Measurements from ENCODE around the gene SLC10A2.

SLC10A2 gene

GRCh38 chr13:103022336-103022735 lies 43.9 kb downstream of the SLC10A2 start:
- Histone ChIP-seq H3K27me3 (replicated peaks; ENCODE audit: control insufficient read depth, insufficient read depth, low read length, poor library complexity, severe bottlenecking) (no peaks in the 10 kb centered on the region), H3K4me3 (ENCODE audit: insufficient read depth, low read depth, low read length, poor library complexity, severe bottlenecking) (no peak overlapping the region), H3K4me1 (ENCODE audit: control insufficient read depth, insufficient read depth, low read length, poor library complexity, severe bottlenecking) (no peaks in the 10 kb centered on the region), H3K27ac (ENCODE audit: insufficient read depth, low read length, poor library complexity, severe bottlenecking) (no peak overlapping the region), H3K36me3 (ENCODE audit: control insufficient read depth, insufficient read depth, low read length) (no peaks in the 10 kb centered on the region), H3K9me3 (ENCODE audit: control insufficient read depth, low read length) (no peaks in the 10 kb centered on the region)
- no peak for DNase-seq

GRCh38 chr13:103018556-103018955 lies 47.7 kb downstream of the SLC10A2 start:
- H3K4me3 ChIP-seq (ENCODE audit: insufficient read depth, low read depth, low read length, poor library complexity, severe bottlenecking), result no peak overlapping the region
- H3K4me1 ChIP-seq (ENCODE audit: control insufficient read depth, insufficient read depth, low read length, poor library complexity, severe bottlenecking), result no peaks in the 10 kb centered on the region
- no peak overlapping the region for H3K27ac ChIP-seq (ENCODE audit: insufficient read depth, low read length, poor library complexity, severe bottlenecking)
- no peaks in the 10 kb centered on the region for H3K9me3 ChIP-seq (ENCODE audit: control insufficient read depth, low read length)
- H3K27me3 ChIP-seq (replicated peaks; ENCODE audit: control insufficient read depth, insufficient read depth, low read length, poor library complexity, severe bottlenecking), result no peaks in the 10 kb centered on the region
- H3K36me3 ChIP-seq (ENCODE audit: control insufficient read depth, insufficient read depth, low read length), result no peaks in the 10 kb centered on the region
- DNase-seq, result no peak

- no peaks in the 10 kb centered on the region for H3K9me3 ChIP-seq (ENCODE audit: control insufficient read depth, low read length)
- H3K4me3 ChIP-seq (ENCODE audit: insufficient read depth, low read depth, low read length, poor library complexity, severe bottlenecking), result no peak overlapping the region
- no peaks in the 10 kb centered on the region for H3K36me3 ChIP-seq (ENCODE audit: control insufficient read depth, insufficient read depth, low read length)
- no peak for DNase-seq
- no peaks in the 10 kb centered on the region for H3K4me1 ChIP-seq (ENCODE audit: control insufficient read depth, insufficient read depth, low read length, poor library complexity, severe bottlenecking)
- no peak overlapping the region for H3K27ac ChIP-seq (ENCODE audit: insufficient read depth, low read length, poor library complexity, severe bottlenecking)
- no peaks in the 10 kb centered on the region for H3K27me3 ChIP-seq (replicated peaks; ENCODE audit: control insufficient read depth, insufficient read depth, low read length, poor library complexity, severe bottlenecking)
Observed at GRCh38 chr13:103012646-103013045, 53.6 kb downstream of the SLC10A2 start.

- H3K4me3 ChIP-seq (ENCODE audit: insufficient read depth, low read depth, low read length, poor library complexity, severe bottlenecking), result no peak overlapping the region
- H3K9me3 ChIP-seq (ENCODE audit: control insufficient read depth, low read length), result no peaks in the 10 kb centered on the region
- no peak overlapping the region for H3K27ac ChIP-seq (ENCODE audit: insufficient read depth, low read length, poor library complexity, severe bottlenecking)
- no peaks in the 10 kb centered on the region for H3K27me3 ChIP-seq (replicated peaks; ENCODE audit: control insufficient read depth, insufficient read depth, low read length, poor library complexity, severe bottlenecking)
- no peaks in the 10 kb centered on the region for H3K4me1 ChIP-seq (ENCODE audit: control insufficient read depth, insufficient read depth, low read length, poor library complexity, severe bottlenecking)
- no peaks in the 10 kb centered on the region for H3K36me3 ChIP-seq (ENCODE audit: control insufficient read depth, insufficient read depth, low read length)
- DNase-seq, result no peak
Observed at GRCh38 chr13:103009051-103009840, 57.0 kb downstream of the SLC10A2 start.

GRCh38 chr13:103007427-103007762 lies 58.8 kb downstream of the SLC10A2 start:
- no peak overlapping the region for H3K27ac ChIP-seq (ENCODE audit: insufficient read depth, low read length, poor library complexity, severe bottlenecking)
- no peaks in the 10 kb centered on the region for H3K9me3 ChIP-seq (ENCODE audit: control insufficient read depth, low read length)

GRCh38 chr13:103006641-103007426 lies 59.4 kb downstream of the SLC10A2 start:
- Histone ChIP-seq H3K4me3 (ENCODE audit: insufficient read depth, low read depth, low read length, poor library complexity, severe bottlenecking) (no peak overlapping the region), H3K27me3 (replicated peaks; ENCODE audit: control insufficient read depth, insufficient read depth, low read length, poor library complexity, severe bottlenecking) (no peaks in the 10 kb centered on the region), H3K9me3 (ENCODE audit: control insufficient read depth, low read length) (no peaks in the 10 kb centered on the region), H3K36me3 (ENCODE audit: control insufficient read depth, insufficient read depth, low read length) (no peaks in the 10 kb centered on the region), H3K4me1 (ENCODE audit: control insufficient read depth, insufficient read depth, low read length, poor library complexity, severe bottlenecking) (no peaks in the 10 kb centered on the region), H3K27ac (ENCODE audit: insufficient read depth, low read length, poor library complexity, severe bottlenecking) (no peak overlapping the region)
- no peak for DNase-seq

More at GRCh38 chr13:103007427-103007762, 58.8 kb downstream of the SLC10A2 start:
- H3K4me3 ChIP-seq (ENCODE audit: insufficient read depth, low read depth, low read length, poor library complexity, severe bottlenecking), result no peak overlapping the region
- H3K36me3 ChIP-seq (ENCODE audit: control insufficient read depth, insufficient read depth, low read length), result no peaks in the 10 kb centered on the region
- no peak for DNase-seq
- H3K4me1 ChIP-seq (ENCODE audit: control insufficient read depth, insufficient read depth, low read length, poor library complexity, severe bottlenecking), result no peaks in the 10 kb centered on the region
- no peaks in the 10 kb centered on the region for H3K27me3 ChIP-seq (replicated peaks; ENCODE audit: control insufficient read depth, insufficient read depth, low read length, poor library complexity, severe bottlenecking)

GRCh38 chr13:103004661-103005345 lies 61.4 kb downstream of the SLC10A2 start:
- H3K4me3 ChIP-seq (ENCODE audit: insufficient read depth, low read depth, low read length, poor library complexity, severe bottlenecking), result no peak overlapping the region
- no peaks in the 10 kb centered on the region for H3K9me3 ChIP-seq (ENCODE audit: control insufficient read depth, low read length)
- no peaks in the 10 kb centered on the region for H3K36me3 ChIP-seq (ENCODE audit: control insufficient read depth, insufficient read depth, low read length)
- no peaks in the 10 kb centered on the region for H3K4me1 ChIP-seq (ENCODE audit: control insufficient read depth, insufficient read depth, low read length, poor library complexity, severe bottlenecking)
- no peak for DNase-seq
- no peaks in the 10 kb centered on the region for H3K27me3 ChIP-seq (replicated peaks; ENCODE audit: control insufficient read depth, insufficient read depth, low read length, poor library complexity, severe bottlenecking)
- no peak overlapping the region for H3K27ac ChIP-seq (ENCODE audit: insufficient read depth, low read length, poor library complexity, severe bottlenecking)

- H3K4me1 ChIP-seq (ENCODE audit: control insufficient read depth, insufficient read depth, low read length, poor library complexity, severe bottlenecking), result no peaks in the 10 kb centered on the region
- H3K4me3 ChIP-seq (ENCODE audit: insufficient read depth, low read depth, low read length, poor library complexity, severe bottlenecking), result no peak overlapping the region
- H3K36me3 ChIP-seq (ENCODE audit: control insufficient read depth, insufficient read depth, low read length), result no peaks in the 10 kb centered on the region
- no peak overlapping the region for H3K27ac ChIP-seq (ENCODE audit: insufficient read depth, low read length, poor library complexity, severe bottlenecking)
- DNase-seq, result no peak
- H3K9me3 ChIP-seq (ENCODE audit: control insufficient read depth, low read length), result no peaks in the 10 kb centered on the region
- no peaks in the 10 kb centered on the region for H3K27me3 ChIP-seq (replicated peaks; ENCODE audit: control insufficient read depth, insufficient read depth, low read length, poor library complexity, severe bottlenecking)
Observed at GRCh38 chr13:103003631-103004030, 62.6 kb downstream of the SLC10A2 start.

- H3K4me3 ChIP-seq (ENCODE audit: insufficient read depth, low read depth, low read length, poor library complexity, severe bottlenecking), result no peak overlapping the region
- H3K4me1 ChIP-seq (ENCODE audit: control insufficient read depth, insufficient read depth, low read length, poor library complexity, severe bottlenecking), result no peaks in the 10 kb centered on the region
- H3K27me3 ChIP-seq (replicated peaks; ENCODE audit: control insufficient read depth, insufficient read depth, low read length, poor library complexity, severe bottlenecking), result no peaks in the 10 kb centered on the region
- no peaks in the 10 kb centered on the region for H3K9me3 ChIP-seq (ENCODE audit: control insufficient read depth, low read length)
- DNase-seq, result no peak
- H3K36me3 ChIP-seq (ENCODE audit: control insufficient read depth, insufficient read depth, low read length), result no peaks in the 10 kb centered on the region
- no peak overlapping the region for H3K27ac ChIP-seq (ENCODE audit: insufficient read depth, low read length, poor library complexity, severe bottlenecking)
Observed at GRCh38 chr13:103002279-103002678, 63.9 kb downstream of the SLC10A2 start.

- Histone ChIP-seq H3K27ac (ENCODE audit: insufficient read depth, low read length, poor library complexity, severe bottlenecking) (no peak overlapping the region), H3K4me1 (ENCODE audit: control insufficient read depth, insufficient read depth, low read length, poor library complexity, severe bottlenecking) (no peaks in the 10 kb centered on the region), H3K36me3 (ENCODE audit: control insufficient read depth, insufficient read depth, low read length) (no peaks in the 10 kb centered on the region), H3K27me3 (replicated peaks; ENCODE audit: control insufficient read depth, insufficient read depth, low read length, poor library complexity, severe bottlenecking) (no peaks in the 10 kb centered on the region), H3K9me3 (ENCODE audit: control insufficient read depth, low read length) (no peaks in the 10 kb centered on the region), H3K4me3 (ENCODE audit: insufficient read depth, low read depth, low read length, poor library complexity, severe bottlenecking) (no peak overlapping the region)
- DNase-seq, result no peak
Observed at GRCh38 chr13:103000157-103000556, 66.1 kb downstream of the SLC10A2 start.
